Small intestine (tissue), 7 donors: ENCODE data around the gene CECR2. TPM values are rescaled to one million over a fixed set of nuclear protein-coding genes. Genes with fewer than 3 reads are reported as not detected.

ENCODE experiments used
- DNase-seq, 2 donors: peaks; one replicate each; pipeline versions ENCODE4 v3.0.0 to v3.0.0-alpha.2; 2013
- FAIRE-seq: peaks from 2 replicates; lab custom pipeline; 2012; peaks lifted over from hg19 to GRCh38; lab: Jason Lieb, UNC
- H3K27ac ChIP-seq, 3 donors: one replicate each; pipeline ENCODE4 v1.5.1; 2013; ENCODE audit warnings: low read length in 2 of 3, mild to moderate bottlenecking in 2 of 3, control low read depth in 1 of 3, inconsistent platforms in 1 of 3, low read depth in 1 of 3, moderate library complexity in 1 of 3
- H3K27me3 ChIP-seq, 3 donors: one replicate each; pipeline ENCODE4 v1.6.1; 2013; ENCODE audit warnings: low read length in 3 of 3, inconsistent platforms in 1 of 3; ENCODE audit not compliant: control insufficient read depth in 3 of 3, insufficient read depth in 3 of 3
- H3K36me3 ChIP-seq, 3 donors: one replicate each; pipeline ENCODE4 v1.6.1; 2013; ENCODE audit warnings: low read length in 3 of 3, inconsistent platforms in 1 of 3, low read depth in 1 of 3, mild to moderate bottlenecking in 1 of 3, moderate library complexity in 1 of 3; ENCODE audit not compliant: control insufficient read depth in 3 of 3, insufficient read depth in 2 of 3
- H3K4me1 ChIP-seq, 3 donors: one replicate each; pipeline ENCODE4 v1.6.1; 2013; ENCODE audit warnings: low read length in 2 of 3, inconsistent platforms in 1 of 3, low read depth in 1 of 3, mild to moderate bottlenecking in 1 of 3, moderate library complexity in 1 of 3; ENCODE audit not compliant: control insufficient read depth in 3 of 3, insufficient read depth in 2 of 3
- H3K4me3 ChIP-seq, 3 donors: one replicate each; pipeline ENCODE4 v1.5.1; 2013; ENCODE audit warnings: low read length in 3 of 3, control low read depth in 1 of 3, inconsistent platforms in 1 of 3, low read depth in 1 of 3, mild to moderate bottlenecking in 1 of 3, moderate library complexity in 1 of 3
- H3K9me3 ChIP-seq, 2 donors: one replicate each; pipeline ENCODE4 v1.6.1; 2013; ENCODE audit warnings: low read depth in 1 of 2, low read length in 1 of 2; ENCODE audit not compliant: control insufficient read depth in 2 of 2, insufficient read depth in 1 of 2
- WGBS, 3 donors: extraction: QIAGEN DNeasy Blood & Tissue Kit; methylation state at CpG; one replicate each; pipeline ENCODE4 v1.1.7; 2013; 5-methylcytosine and 5-hydroxymethylcytosine counted together
- polyA plus RNA-seq, 4 donors: library from polyadenylated mRNA; stranded (reverse) in 3 of 4; unstranded in 1 of 4; fragments of 200-250 nt in 3 of 4; fragments of 120-200 nt in 1 of 4; gene quantifications; one replicate each; pipeline versions ENCODE4 v1.2.1 to v1.2.3, GENCODE V29; 2013
- donor health status: healthy with polysubstance abuse.
- donor health status: control.
- donor health status: control.
- donor health status: Bipolar disorder and iron deficiency.
- donor health status: healthy.

Gene CECR2
- polyA plus RNA-seq, 4 donors = under 0.01 to 0.84 (median 0.34) TPM

GRCh38 chr22:17451316-17451715 lies 82.1 kb downstream of the CECR2 start:
- H3K36me3 ChIP-seq = no peaks in the 10 kb centered on the region
- H3K4me1 ChIP-seq = no peaks in the 10 kb centered on the region
- FAIRE-seq = no peak
- H3K27me3 ChIP-seq = no peaks in the 10 kb centered on the region
- no peak overlapping the region for H3K4me3 ChIP-seq
- H3K9me3 ChIP-seq = no peaks in the 10 kb centered on the region
- no peak for DNase-seq
- 75 to 81% (median 75%) methylated on average over 5 of the region's 5 CpGs for WGBS, 3 donors
- H3K27ac ChIP-seq = no peak overlapping the region

DNA sequence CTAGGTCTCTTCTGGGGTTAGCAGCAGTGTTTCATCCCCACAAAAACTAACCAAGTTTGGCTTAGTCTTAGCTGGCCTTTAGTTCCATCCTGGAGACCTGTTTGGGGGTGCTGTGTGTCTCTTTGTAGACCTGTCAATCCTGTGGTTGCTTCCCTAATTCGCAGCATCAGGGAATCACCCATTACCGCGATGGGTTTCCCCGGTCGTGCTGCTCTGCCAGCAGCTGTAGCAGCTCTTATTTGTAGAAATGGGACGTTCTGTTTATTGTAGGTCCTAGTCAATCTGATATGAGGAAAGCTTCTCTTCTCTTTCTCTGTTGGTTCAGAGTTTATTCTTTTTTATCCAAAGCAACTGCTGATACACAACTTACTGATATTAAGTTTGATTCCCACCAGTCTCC lies 91.6 kb downstream of the CECR2 start:
- H3K4me1 ChIP-seq = no peaks in the 10 kb centered on the region
- no peaks in the 10 kb centered on the region for H3K9me3 ChIP-seq
- H3K27me3 ChIP-seq = no peaks in the 10 kb centered on the region
- no peaks in the 10 kb centered on the region for H3K36me3 ChIP-seq
- no peak for DNase-seq
- no peak for FAIRE-seq
- no peak overlapping the region for H3K4me3 ChIP-seq
- no peak overlapping the region for H3K27ac ChIP-seq
- 59 to 76% (median 70%) methylated on average over 6 of the region's 6 CpGs for WGBS, 3 donors

GRCh38 chr22:17470880-17471500 lies 101.7 kb downstream of the CECR2 start:
- Histone ChIP-seq H3K4me3 (no peak overlapping the region), H3K27me3 (no peaks in the 10 kb centered on the region), H3K4me1 (no peaks in the 10 kb centered on the region), H3K9me3 (no peaks in the 10 kb centered on the region), H3K27ac (no peak overlapping the region), H3K36me3 (peaks cover 0 to 2% (median 0%) of the 10 kb centered on the region in 3 donors)
- 90 to 95% (median 92%) methylated on average over 4 of the region's 4 CpGs for WGBS, 3 donors
- DNase-seq (no peak), FAIRE-seq (no peak)

DNA sequence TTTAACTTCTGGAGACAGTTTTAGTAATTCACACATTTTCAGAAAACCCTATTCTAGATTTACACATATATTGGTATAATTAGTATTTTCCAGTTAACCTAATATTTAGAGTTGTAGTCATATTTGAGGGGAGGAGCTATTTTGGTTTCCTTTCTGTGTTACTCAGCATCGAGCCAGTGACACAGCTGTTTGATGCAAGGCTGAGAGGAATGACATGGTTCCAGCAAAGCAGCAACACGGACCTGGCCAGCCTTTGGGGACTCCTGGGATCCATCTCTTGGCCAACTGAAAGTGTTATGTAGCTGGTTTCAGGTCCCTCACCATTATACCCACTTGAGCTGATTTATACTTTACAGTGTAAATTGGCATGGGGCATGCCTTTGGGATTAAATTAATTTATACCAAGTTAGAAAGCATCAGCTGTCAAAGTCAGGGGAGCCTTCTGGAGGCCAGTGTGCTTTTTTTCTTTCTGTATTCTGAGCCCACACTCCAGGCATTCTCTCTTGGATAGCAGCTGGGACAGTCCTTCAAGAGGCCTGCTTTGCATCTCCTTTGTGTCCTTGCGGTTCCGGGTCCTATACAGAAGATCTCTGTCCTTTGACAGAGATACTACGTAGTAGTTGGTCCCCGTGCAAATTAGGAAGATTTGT lies 102.8 kb downstream of the CECR2 start:
- H3K9me3 ChIP-seq = no peaks in the 10 kb centered on the region
- no peaks in the 10 kb centered on the region for H3K27me3 ChIP-seq
- H3K36me3 ChIP-seq = peaks cover 0 to 2% (median 0%) of the 10 kb centered on the region in 3 donors
- FAIRE-seq (no peak), DNase-seq (no peak)
- no peaks in the 10 kb centered on the region for H3K4me1 ChIP-seq
- H3K27ac ChIP-seq = no peak overlapping the region
- H3K4me3 ChIP-seq = no peak overlapping the region
- 60 to 71% (median 70%) methylated on average over 6 of the region's 6 CpGs for WGBS, 3 donors

- Histone ChIP-seq H3K27ac (no peak overlapping the region), H3K36me3 (peaks cover 0 to 2% (median 0%) of the 10 kb centered on the region in 3 donors), H3K9me3 (no peaks in the 10 kb centered on the region), H3K27me3 (no peaks in the 10 kb centered on the region), H3K4me1 (no peaks in the 10 kb centered on the region), H3K4me3 (no peak overlapping the region)
- 56 to 74% (median 73%) methylated on average over 5 of the region's 5 CpGs for WGBS, 3 donors
- FAIRE-seq (no peak), DNase-seq (no peak)
These were observed 103.7 kb downstream of the CECR2 start for GRCh38 chr22:17472932-17473331.

DNA sequence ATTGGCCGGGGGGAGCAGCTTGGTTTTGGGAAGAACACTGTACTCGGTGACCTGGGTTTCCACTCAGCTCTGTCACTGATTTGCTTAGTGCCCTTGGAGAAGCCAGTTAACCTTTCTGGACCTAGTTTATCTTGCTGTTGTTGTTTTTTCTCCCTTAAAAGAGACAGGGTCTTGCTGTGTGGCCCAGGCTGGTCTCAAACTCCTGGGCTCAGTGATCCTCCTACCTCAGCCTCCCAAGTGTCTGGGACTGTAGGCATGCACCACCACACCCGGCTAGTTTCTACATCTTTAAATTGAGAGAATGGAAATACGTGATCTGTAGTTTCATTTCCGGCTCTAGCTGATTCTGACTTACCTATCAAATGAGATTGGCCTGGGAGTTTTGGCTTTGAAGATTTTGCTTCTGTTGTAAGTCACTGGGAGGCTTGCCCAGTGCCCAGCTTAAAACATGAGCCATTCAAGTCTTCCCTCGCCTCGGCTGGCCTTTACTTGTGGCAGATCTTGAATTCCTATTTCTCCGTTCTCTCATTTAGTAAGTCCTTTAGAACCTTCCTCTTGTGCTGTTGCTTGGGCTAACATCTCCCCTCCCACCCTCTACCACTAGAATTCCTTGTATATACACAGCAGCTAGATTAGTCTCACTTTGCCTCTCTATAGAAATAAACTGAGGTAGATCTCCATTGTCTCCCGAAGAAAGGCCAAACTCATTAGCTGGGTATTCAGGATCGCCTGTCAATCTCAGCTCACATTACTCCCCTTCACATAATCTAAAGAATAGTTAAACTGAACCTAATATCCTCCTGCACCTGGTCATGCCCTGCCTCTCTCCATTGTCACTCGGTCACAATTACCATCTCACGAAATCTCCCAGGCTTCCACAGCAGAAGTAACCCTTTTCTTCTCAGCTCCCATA lies 106.3 kb downstream of the CECR2 start:
- DNase-seq (no peak), FAIRE-seq (no peak)
- 77 to 85% (median 83%) methylated on average over 12 of the region's 12 CpGs for WGBS, 3 donors
- H3K27me3 ChIP-seq = peaks cover 0 to 3% (median 0%) of the 10 kb centered on the region in 3 donors
- H3K9me3 ChIP-seq = no peaks in the 10 kb centered on the region
- no peak overlapping the region for H3K4me3 ChIP-seq
- H3K27ac ChIP-seq = no peak overlapping the region
- peaks cover 0 to 2% (median 0%) of the 10 kb centered on the region in 3 donors for H3K36me3 ChIP-seq
- H3K4me1 ChIP-seq = no peaks in the 10 kb centered on the region

GRCh38 chr22:17476838-17477237 lies 107.6 kb downstream of the CECR2 start:
- H3K9me3 ChIP-seq = no peaks in the 10 kb centered on the region
- H3K27ac ChIP-seq = no peak overlapping the region
- DNase-seq (no peak), FAIRE-seq (no peak)
- 57 to 65% (median 64%) methylated on average over 5 of the region's 5 CpGs for WGBS, 3 donors
- no peak overlapping the region for H3K4me3 ChIP-seq
- no peaks in the 10 kb centered on the region for H3K4me1 ChIP-seq
- H3K36me3 ChIP-seq = peaks cover 0 to 2% (median 0%) of the 10 kb centered on the region in 3 donors
- peaks cover 0 to 3% (median 0%) of the 10 kb centered on the region in 3 donors for H3K27me3 ChIP-seq

GRCh38 chr22:17477391-17477833 lies 108.2 kb downstream of the CECR2 start:
- FAIRE-seq (no peak), DNase-seq (peak; percentile 5 to 47)
- WGBS, 3 donors = 9 to 33% (median 23%) methylated on average over 14 of the region's 14 CpGs
- Histone ChIP-seq H3K4me3 (no peak overlapping the region), H3K27me3 (peaks cover 0 to 3% (median 0%) of the 10 kb centered on the region in 3 donors), H3K4me1 (no peaks in the 10 kb centered on the region), H3K36me3 (no peaks in the 10 kb centered on the region), H3K9me3 (no peaks in the 10 kb centered on the region), H3K27ac (no peak overlapping the region)
